Measurements from ENCODE around the gene CFB.
"Not testable (repeated sequence)": the region's sequence is repeated elsewhere in the genome, so short reads cannot be mapped to it uniquely, and the experiment has no call there.

Gene CFB

GRCh38 chr6:31915351-31915750 lies 30.5 kb upstream of the CFB start:
- no peak for DNase-seq

DNA sequence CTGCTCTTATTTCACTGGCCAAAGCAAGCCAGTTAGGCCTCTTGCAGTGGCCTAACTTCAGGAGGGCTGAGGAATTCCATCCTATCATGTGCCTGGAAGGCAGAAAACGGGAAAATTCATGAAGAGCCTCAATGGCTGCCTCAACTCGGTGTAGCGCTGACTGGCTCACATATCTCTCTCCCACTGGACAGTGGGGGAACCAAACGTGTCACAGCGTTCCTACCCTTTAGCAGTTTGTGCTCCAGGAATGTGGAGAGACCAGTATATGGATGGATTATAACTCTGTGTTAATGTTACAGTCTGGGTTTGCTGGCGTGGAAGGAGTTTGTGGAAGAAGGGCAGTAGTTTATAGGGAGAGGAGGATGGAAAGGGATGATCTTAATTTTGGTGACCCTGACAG lies 30.1 kb upstream of the CFB start:
- no peak for DNase-seq

DNA sequence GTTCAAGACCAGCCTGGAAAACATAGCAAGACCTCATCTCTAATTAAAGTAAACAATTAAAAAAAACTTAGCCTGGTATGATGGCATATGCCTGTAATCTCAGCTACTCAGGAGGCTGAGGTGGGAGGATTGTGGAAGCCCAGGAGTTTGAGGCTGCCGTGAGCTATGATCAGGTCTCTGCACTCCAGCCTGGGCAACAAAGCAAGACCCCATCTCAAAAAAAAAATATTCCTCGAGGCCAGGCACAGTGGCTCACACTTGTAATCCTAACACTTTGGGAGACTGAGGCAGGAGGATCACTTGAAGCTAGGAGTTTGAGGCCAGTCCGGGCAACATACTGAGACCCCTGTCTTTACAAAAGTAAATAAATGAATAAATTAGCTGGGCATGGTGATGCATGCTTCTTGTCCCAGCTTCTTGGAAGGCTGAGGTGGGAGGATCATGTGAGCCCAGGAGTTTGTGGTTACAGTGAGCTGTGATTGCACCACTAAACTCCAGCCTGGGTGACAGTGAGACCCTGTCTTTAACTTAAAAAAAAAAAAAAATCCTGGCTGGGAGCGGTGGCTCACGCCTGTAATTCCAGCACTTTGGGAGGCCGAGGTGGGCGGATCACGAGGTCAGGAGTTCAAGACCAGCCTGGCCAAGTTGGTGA lies 27.7 kb upstream of the CFB start:
- no peak for DNase-seq

DNA sequence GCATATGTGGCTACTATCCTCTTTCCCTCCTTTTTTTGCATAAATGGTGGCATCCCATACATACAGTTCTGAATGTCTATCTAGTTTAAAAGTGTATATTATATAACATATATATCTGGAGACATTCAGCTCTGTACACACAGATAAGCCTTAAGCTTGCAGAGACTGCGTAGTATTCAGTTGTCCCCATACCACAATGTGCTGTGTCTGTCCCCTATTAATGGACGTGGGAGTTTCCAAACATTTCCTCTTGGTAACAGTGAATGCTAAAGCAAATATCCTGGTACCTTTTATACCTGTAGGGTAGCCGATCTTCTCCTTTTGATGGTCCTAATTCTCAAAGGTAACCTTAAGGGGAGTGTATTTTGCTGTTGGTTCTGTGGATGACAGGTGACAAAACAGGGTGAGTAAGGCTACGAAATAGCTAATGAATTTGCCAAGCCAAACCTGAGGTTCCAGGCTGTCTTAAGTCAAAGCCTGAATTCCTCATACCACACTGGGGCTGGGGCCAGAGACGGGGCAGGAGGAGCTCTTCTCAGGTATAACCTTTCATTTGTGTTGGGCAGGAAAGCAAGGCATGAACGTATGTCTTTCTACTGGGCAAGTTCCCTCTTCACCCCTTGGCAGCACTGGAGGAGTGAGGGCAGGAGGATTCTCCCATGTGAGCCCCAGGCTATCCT lies 26.1 kb upstream of the CFB start:
- DNase-seq = no peak

DNA sequence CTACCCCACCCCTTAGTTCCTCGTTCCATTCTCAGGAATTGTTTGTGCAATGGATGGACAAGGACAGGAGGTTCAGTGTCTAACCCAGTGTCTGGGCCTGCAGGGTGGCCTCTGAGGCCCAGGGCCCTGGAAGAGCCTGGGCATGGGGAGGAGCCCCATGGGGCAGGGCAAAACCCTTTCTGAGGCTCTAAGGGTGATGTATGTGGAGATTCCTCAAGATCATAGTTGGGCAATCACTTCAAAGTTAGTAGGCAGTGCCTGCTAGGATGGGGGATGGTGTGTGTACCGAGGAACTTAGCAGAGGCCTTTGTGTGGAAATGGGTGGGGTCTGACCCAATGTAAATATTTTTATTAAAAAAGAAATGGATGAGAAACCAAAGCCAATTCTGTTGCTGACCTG lies 25.1 kb upstream of the CFB start:
- DNase-seq = no peak

DNA sequence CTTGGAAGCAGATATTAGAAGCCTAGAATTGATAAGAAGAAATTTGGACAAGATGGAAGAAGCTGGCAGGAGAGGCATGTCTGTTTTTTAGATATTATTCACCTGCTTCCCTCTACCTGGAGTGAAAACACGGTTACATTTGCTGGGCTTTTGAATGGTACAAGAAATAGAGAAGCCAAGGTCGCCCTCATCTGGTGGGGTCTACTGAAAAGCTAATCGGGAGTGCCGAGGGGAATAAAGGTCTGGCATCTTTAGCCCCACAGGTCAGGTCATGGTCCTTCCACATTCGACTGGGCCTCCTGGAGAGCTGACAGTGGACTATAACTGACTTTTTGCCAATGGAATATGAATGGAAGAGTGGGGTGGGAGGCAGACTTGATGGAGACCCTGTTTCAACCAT lies 23.0 kb upstream of the CFB start:
- DNase-seq = peak; percentile 44

- DNase-seq = no peak
Observed at GRCh38 chr6:31927242-31927862, 18.5 kb upstream of the CFB start, which contains the start of gene C2. Gene C2 (plus strand): TSS chr6:31927717. CDS start chr6:31927753, 36 bp downstream.

DNA sequence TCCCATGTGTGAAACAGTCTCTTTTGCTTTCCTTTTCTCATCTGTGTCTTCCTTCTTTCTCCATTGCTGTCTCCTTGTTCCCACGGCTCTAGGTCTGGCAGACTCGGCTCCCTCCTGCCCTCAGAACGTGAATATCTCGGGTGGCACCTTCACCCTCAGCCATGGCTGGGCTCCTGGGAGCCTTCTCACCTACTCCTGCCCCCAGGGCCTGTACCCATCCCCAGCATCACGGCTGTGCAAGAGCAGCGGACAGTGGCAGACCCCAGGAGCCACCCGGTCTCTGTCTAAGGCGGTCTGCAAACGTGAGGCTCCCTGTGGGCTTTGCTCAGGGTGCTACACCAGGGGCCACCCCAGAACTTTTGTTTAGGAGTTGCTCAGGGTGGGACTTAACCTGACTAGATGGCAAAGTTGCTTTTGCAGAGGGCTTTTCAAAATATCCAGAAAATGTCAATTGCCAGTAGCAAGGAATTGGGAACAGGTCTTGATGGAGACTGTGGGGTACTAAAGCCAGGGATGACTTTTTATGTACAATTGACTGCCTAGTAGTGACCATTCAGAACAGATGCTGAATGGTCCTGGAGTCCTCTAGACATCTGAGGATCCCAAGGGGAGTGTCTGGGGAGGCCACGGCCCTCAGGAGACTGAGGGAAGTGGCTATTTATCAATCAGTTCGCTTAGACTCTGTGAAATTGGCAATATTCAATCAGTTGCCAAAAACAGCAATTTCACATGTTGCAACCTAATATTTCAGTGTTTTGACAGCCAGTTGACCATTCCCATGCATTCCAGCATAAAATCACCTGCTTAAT lies 17.8 kb upstream of the CFB start:
- DNase-seq = no peak

- DNase-seq = no peak
Observed at GRCh38 chr6:31928672-31928939, 17.3 kb upstream of the CFB start.

- DNase-seq = no peak
Observed at GRCh38 chr6:31930962-31931361, 14.9 kb upstream of the CFB start.

- DNase-seq = not testable (repeated sequence)
Observed at GRCh38 chr6:31932137-31932536, 13.8 kb upstream of the CFB start.

- no peak for DNase-seq
Observed at GRCh38 chr6:31933537-31933936, 12.4 kb upstream of the CFB start.

DNA sequence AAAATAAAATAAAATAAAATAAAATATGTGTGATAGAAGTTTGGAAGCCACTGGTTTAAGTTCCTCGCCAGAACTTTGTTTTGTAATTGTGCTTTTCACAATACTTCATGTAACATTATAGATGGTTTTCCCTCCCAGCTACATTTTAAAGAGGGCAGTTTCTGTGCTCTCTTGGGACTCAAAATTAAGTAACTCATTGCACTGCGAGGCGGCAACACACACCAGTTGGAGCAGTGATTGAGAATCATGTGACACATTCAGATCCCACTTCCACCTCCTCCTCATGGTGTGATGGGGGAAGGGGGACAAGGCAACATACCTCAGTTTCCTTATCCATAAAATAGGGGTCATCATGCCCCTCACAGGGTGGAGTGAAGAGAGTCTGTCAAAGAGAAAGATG lies 10.9 kb upstream of the CFB start:
- no peak for DNase-seq

DNA sequence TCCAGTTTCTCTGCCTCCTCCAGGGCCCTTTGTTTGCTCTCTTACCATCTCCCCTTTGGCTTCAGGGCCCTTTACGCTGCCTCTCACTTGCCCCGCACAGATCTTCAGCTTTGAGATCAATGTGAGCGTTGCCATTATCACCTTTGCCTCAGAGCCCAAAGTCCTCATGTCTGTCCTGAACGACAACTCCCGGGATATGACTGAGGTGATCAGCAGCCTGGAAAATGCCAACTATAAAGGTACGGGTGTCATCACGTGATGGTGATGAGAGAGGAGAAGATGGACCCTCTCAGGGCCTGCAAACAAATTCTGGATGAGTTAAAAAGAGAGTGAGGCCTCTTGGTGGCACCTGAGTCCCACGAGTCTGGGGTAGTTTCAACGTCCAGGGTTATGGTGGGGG lies 10.1 kb upstream of the CFB start:
- no peak for DNase-seq

DNA sequence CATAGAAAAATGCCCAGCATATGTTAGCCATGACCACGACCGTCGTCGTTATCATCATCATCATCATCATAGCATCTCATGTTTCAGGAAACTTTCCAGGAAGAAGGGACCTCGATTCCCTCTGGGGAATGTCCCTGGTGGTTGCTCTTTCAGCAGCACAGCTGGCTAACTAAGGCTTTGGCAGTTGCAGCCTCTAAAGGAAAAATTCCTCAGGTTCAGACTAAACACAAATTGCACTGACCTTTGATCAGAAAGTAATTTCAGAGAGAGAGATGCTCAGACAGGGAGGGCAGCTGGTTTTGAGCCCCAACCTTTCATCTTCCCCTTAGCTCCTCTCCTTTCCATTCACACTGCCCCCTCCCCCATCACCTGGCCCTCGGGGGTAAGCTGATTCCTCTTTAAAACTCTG lies 5.6 kb upstream of the CFB start:
- no peak for DNase-seq

DNA sequence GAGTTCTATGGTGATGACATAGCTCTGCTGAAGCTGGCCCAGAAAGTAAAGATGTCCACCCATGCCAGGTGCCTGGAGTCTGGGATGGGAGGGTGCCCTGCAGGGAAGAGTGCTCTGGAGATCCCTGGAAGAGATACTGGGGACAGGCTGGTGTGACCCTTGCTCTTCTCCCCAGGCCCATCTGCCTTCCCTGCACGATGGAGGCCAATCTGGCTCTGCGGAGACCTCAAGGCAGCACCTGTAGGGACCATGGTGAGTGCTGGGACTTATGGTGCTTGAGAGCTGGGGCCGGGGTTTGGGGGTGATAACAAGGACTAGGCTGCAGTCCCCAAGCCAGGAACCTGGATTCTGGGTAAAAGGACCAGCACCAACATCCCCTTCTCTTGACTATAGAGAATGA lies 2.2 kb upstream of the CFB start:
- no peak for DNase-seq

GRCh38 chr6:31945154-31945506 lies 765 bp upstream of the CFB start:
- no peak for DNase-seq

- no peak for DNase-seq
Observed at GRCh38 chr6:31946370-31946885, 533 bp downstream of the CFB start.

- DNase-seq = no peak
Observed at GRCh38 chr6:31947070-31947675, 1.3 kb downstream of the CFB start.

DNA sequence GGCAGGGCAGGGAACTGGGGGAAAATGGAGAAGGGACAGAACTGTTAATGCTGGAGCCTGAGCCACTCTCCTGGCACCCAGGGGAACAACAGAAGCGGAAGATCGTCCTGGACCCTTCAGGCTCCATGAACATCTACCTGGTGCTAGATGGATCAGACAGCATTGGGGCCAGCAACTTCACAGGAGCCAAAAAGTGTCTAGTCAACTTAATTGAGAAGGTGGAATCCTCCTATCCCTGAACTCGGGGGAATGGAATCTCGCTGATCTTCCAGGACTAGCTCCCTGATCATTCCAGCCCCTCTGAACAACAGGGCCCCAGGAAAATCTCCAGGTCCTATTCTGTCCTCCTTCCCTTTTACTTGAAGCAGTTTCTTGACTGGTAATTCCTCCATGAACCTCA lies 2.0 kb downstream of the CFB start:
- no peak for DNase-seq

GRCh38 chr6:31948306-31948705 lies 2.4 kb downstream of the CFB start:
- no peak for DNase-seq

- DNase-seq = no peak
Observed at GRCh38 chr6:31948753-31949413, 3.0 kb downstream of the CFB start.

Measured in stimulated activated CD8-positive, alpha-beta memory T cell treated with anti-CD3 and anti-CD28 coated beads, Interleukin-4, amount 100 ng/mL, for 48 hours (primary cell).